ENCODE measurements around the gene HK2.

The HK2 gene

DNA sequence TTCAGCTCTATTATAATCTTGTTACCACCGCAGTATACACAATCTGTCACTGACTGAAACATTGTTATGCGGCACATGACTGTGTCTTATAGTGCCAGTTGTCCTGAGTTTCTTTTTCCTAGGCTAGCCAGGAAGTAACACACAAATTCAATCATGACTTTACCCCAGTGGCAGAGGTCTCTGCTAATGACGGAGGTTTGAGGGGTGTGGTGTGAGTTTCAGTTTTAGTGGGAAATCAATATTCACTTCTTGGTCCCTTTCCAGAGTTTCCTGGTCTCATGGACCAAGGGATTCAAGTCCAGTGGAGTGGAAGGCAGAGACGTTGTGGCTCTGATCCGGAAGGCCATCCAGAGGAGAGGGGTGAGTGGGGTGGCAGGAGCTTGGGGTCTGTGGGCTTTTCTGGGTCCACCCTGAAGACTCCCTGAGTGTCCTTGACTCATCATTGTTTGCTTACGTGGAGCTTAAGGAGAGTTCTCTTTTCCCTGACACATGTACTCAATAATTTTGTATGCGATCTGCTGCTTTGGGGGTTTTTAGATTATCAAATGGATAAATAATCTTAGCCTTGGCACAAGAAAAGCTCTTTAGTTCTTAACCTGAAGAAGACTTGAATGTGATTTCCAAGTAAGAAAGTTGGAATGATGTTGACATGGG, 39.2 kb downstream of the HK2 start:
- DNase-seq (ENCODE audit: extremely low read depth, low read depth): no peak
- TF ChIP-seq, protein P1, sequence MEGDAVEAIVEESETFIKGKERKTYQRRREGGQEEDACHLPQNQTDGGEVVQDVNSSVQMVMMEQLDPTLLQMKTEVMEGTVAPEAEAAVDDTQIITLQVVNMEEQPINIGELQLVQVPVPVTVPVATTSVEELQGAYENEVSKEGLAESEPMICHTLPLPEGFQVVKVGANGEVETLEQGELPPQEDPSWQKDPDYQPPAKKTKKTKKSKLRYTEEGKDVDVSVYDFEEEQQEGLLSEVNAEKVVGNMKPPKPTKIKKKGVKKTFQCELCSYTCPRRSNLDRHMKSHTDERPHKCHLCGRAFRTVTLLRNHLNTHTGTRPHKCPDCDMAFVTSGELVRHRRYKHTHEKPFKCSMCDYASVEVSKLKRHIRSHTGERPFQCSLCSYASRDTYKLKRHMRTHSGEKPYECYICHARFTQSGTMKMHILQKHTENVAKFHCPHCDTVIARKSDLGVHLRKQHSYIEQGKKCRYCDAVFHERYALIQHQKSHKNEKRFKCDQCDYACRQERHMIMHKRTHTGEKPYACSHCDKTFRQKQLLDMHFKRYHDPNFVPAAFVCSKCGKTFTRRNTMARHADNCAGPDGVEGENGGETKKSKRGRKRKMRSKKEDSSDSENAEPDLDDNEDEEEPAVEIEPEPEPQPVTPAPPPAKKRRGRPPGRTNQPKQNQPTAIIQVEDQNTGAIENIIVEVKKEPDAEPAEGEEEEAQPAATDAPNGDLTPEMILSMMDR (IDR thresholded peaks at IDR 0.05; ENCODE audit: low read depth, low read length): no peak

DNA sequence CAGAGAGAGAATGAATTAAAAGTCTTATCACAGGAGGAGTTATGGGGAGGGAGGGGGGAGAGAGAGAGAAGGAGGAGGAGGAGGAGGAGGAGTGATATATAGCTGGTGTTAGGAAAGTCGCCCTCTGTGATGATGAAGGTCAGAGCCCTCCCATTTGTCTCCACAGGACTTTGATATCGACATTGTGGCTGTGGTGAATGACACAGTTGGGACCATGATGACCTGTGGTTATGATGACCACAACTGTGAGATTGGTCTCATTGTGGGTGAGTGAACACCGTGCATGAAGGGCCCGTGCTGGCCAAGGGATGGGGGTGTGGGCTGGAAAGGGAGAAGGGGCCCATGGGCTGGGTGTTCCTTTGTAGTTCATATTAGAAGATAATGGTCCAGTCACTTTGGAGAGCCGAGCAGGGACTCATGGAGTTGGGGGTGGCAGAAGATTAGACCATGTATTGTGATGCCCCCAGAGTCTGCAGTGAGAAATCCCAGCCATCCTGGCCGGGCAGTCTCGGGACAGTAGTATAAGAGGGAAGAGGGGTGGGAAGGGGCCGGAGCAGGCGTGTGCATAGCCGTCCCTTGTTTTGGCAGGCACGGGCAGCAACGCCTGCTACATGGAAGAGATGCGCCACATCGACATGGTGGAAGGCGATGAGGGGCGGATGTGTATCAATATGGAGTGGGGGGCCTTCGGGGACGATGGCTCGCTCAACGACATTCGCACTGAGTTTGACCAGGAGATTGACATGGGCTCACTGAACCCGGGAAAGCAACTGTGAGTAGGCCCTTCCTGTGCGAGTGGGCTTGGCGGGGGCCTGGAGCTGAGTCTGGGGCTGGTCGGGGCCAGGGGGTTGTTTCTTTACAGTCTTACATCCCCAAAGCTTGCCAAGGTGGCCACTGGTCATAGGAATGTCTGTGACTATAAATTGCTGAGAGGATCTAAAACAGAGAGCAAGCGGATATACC, 40.0 kb downstream of the HK2 start:
- TF ChIP-seq, protein P1 (IDR thresholded peaks at IDR 0.05; ENCODE audit: low read depth, low read length): no peak
- DNase-seq (ENCODE audit: extremely low read depth, low read depth): no peak

DNA sequence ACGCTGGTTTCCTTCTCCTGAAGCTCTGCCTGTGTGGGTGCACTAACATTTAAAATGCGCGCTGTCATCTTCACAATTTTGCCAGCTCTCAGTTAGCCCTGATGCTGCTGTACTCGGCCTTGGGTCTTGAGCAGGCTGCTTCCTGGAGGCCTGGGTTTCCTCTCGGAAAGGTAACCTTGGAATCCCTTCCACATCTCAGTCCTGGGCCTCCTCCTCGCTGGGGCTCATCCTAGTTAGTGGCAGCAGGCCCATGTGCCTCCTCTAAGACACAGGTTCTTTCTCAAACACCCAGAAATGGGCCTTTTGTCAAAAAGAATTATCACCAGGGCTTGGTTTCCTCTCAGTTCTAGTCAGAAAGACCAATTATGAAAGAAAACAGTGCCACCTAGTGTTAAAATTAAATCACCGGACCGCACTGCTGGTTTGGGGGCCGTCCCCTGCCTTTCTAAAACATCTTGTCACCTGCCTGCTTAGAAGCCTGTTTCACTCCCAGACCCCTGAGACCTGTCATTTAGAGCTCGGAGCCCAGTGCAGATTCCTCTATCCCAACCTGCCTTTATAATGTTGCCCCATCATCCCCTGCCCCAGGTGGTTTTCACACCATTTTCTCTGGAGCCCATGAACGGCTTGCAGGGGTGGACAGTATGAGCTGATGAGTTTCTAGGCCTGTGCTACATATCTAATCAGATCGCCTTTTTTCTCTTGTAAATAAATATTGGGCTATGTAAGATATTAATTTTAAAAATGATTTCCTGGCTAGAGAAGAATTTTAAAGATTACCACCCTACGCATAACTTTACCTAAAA, 42.4 kb downstream of the HK2 start:
- peak; percentile 16 for DNase-seq (ENCODE audit: extremely low read depth, low read depth)
- TF ChIP-seq, protein P1 (IDR thresholded peaks at IDR 0.05; ENCODE audit: low read depth, low read length): peak; percentile 56

DNA sequence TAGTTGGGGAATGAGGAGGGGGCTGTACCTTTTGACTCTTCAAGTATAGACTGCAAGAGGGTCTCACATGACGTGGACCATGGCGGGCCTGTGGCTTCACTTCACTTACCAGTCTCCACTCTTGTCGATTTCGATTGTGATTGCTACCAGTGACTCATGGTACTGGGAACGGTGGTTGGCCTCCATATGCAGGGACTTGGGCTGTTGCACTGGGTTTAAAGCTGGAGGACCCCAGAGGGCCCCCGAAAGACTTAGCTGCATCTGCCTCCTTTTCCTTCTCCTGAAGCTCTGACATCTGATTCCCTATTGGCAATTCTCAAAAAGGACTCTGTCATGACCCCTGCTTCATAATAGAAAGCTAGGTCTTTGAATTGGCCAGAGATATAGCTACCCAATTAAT, 43.4 kb downstream of the HK2 start:
- DNase-seq (ENCODE audit: extremely low read depth, low read depth): no peak
- TF ChIP-seq, protein P1 (IDR thresholded peaks at IDR 0.05; ENCODE audit: low read depth, low read length): no peak

DNA sequence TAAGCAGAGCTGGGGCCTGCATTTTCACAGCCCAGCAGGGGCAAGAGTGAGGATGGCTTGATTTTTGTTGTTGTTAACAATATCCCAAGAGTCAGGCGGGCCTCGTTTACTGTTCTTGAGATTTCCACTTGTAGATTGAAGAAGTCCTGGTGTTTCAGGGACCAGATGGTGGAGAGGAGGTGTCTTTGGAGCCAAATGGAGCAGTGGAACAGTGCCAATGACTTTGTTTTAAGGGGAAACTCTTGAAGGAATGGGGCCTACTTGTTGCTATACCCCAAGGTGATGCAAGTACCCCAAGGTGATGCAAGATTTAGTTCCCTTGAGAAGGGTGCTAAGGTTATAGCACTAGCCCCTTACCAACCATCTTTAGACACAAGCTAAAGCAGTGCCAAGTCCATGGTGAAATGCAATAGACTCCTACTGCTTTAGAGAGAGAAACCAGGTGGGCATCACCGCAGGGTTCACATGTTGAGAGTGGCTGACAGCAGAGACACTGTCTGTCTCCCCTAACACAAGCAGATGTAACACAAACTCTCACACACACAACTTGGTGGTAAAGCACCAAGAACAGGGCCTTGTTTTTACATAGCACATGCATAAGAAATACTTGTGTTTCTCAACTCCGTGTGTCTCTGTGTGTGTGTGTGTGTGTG, 44.0 kb downstream of the HK2 start:
- no peak for DNase-seq (ENCODE audit: extremely low read depth, low read depth)

DNA sequence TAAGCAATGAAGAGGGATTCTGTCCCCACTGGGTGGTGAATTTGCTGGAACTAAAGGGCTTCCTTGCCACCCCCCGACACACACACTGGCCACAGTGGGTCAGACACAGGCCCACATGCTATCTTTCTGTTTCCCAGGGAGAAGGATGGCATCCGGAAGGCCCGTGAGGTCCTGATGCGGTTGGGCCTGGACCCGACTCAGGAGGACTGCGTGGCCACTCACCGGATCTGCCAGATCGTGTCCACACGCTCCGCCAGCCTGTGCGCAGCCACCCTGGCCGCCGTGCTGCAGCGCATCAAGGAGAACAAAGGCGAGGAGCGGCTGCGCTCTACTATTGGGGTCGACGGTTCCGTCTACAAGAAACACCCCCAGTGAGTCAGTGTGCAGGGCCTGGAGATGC, 44.6 kb downstream of the HK2 start:
- TF ChIP-seq, protein P1 (IDR thresholded peaks at IDR 0.05; ENCODE audit: low read depth, low read length): no peak
- no peak for DNase-seq (ENCODE audit: extremely low read depth, low read depth)

More for the DNA sequence above, 44.0 kb downstream of the HK2 start:
- TF ChIP-seq, protein P1 (IDR thresholded peaks at IDR 0.05; ENCODE audit: low read depth, low read length): no peak
